Stimulated activated CD8-positive, alpha-beta memory T cell treated with anti-CD3 and anti-CD28 coated beads, Interleukin-4, amount 100 ng/mL, for 4 hours (primary cell): ENCODE data around the gene PAX2.

Experiments
- DNase-seq, 2 donors: peaks; one replicate each; pipeline ENCODE4 v3.0.0-alpha.2; 2020; ENCODE audit warnings: low read depth in 2 of 2, low spot score in 1 of 2

Gene PAX2

GRCh38 chr10:100814751-100815474 lies 69.5 kb downstream of the PAX2 start:
- DNase-seq, result no peak

DNA sequence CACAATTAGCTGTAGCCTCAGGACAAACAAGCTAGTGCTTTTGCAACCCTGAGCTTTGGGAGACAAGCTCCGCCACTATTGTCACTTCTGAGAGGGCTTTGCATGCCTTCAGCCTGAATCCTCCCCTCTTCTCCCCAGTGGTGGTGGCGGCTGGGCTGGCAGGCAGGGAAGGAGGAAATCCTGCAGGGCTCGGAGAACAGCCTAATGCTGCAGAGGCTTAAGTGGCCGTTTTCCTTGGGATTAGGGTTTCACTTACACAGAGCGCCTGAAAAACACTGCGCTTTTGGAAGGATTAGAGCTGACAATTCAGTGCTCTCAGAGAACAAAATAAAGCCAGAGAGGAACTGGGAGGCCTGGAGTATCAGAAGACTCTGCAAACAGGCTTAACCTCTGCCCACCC lies 71.3 kb downstream of the PAX2 start:
- DNase-seq, result no peak

DNA sequence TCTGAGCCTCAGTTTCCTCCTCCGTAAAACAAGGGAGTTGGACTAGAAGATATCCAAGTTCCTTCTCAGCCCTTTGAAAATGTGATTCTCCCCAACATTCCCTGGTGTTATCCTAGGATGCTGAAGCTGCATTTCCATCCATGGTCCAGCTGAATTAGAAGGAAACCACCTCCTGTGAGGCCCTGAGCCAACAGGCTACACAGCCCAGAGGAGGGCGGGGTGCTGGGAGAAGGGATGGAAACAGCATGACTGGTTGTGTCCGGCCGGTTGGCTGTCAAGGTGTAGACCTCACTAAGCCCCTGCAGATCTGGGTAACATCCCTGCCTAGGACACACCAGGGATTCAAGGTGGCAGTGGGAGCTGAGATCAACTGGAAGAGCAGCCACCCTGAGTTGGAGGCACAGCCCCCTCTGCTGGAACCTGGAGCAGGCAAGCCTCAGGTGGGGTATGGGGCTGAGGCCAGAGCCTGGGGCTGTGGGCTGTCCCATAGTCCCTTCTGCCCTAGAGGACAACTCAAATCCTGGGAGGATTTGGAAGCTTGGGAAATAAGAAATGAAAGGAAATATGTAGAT lies 72.0 kb downstream of the PAX2 start:
- no peak for DNase-seq

DNA sequence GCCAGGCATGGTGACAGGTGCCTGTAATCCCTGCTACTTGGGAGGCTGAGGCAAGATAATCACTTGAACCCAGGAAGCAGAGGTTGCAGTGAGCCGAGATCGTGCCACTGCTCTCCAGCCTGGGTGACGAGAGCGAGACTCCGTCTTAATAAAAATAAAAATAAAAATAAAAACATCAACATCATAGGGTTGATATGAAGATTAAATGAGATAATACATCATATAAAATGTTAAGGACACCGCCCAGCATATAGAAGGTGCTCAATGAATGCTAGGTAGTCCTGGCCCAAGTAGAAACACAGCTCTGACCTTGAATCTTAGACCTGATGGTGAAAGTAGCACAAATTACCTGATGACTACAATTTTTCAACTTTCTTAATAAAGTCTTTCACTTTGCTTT lies 74.0 kb downstream of the PAX2 start:
- DNase-seq, result no peak

- DNase-seq, result no peak
Measured at GRCh38 chr10:100823194-100823593, 77.8 kb downstream of the PAX2 start.

DNA sequence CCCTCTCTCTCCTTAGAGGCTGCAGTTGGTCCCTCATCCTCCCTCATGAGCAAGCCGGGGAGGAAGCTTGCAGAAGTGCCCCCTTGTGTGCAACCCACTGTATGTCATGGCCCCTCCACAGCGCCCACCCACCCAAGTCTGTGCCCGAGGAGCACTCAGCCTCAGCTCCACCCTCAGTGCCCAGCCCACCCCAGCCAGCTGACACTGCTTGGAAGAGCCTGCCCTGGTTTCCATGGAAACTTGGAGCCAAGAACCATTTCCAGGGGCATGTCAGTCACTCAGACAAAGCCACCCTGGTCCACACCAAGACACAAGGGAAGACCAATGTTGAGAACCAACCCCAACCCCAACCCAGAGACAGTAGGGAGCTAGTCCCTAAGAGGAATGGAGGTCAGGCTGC lies 79.5 kb downstream of the PAX2 start:
- DNase-seq, result no peak

GRCh38 chr10:100825325-100825875 lies 80.0 kb downstream of the PAX2 start:
- no peak for DNase-seq

- DNase-seq, result no peak
Measured at GRCh38 chr10:100826031-100826651, 80.8 kb downstream of the PAX2 start.

GRCh38 chr10:100826661-100826982 lies 81.2 kb downstream of the PAX2 start:
- DNase-seq, result no peak

DNA sequence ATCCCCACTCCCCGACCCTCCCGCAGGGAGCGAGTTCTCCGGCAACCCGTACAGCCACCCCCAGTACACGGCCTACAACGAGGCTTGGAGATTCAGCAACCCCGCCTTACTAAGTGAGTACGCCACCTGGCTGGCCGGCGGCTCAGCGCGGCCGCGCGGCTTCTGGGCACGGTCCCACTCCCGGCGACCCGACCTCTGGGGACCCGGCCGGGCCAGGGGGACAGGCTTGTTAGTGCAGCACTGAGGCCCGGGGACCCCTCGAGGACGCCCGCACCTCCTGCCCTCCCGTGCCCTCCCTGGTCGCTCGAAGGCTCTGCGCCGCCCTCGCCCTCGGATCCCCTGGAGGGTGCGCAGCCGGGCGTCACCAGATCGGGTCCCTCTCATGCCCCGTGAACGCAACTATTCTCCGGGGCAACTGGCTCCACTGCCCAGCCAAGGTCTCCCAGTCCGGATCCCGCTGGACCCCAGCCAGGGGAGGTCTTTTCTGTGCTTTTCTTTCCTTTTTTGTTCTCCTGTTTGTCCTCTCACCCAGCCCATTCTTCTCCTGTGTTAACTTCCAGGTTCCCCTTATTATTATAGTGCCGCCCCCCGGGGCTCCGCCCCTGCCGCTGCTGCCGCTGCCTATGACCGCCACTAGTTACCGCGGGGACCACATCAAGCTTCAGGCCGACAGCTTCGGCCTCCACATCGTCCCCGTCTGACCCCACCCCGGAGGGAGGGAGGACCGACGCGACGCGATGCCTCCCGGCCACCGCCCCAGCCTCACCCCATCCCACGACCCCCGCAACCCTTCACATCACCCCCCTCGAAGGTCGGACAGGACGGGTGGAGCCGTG lies 81.8 kb downstream of the PAX2 start:
- no peak for DNase-seq

DNA sequence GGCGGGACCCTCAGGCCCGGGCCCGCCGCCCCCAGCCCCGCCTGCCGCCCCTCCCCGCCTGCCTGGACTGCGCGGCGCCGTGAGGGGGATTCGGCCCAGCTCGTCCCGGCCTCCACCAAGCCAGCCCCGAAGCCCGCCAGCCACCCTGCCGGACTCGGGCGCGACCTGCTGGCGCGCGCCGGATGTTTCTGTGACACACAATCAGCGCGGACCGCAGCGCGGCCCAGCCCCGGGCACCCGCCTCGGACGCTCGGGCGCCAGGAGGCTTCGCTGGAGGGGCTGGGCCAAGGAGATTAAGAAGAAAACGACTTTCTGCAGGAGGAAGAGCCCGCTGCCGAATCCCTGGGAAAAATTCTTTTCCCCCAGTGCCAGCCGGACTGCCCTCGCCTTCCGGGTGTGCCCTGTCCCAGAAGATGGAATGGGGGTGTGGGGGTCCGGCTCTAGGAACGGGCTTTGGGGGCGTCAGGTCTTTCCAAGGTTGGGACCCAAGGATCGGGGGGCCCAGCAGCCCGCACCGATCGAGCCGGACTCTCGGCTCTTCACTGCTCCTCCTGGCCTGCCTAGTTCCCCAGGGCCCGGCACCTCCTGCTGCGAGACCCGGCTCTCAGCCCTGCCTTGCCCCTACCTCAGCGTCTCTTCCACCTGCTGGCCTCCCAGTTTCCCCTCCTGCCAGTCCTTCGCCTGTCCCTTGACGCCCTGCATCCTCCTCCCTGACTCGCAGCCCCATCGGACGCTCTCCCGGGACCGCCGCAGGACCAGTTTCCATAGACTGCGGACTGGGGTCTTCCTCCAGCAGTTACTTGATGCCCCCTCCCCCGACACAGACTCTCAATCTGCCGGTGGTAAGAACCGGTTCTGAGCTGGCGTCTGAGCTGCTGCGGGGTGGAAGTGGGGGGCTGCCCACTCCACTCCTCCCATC lies 82.7 kb downstream of the PAX2 start:
- DNase-seq, result no peak

GRCh38 chr10:100828738-100829096 lies 83.3 kb downstream of the PAX2 start:
- DNase-seq, result no peak

DNA sequence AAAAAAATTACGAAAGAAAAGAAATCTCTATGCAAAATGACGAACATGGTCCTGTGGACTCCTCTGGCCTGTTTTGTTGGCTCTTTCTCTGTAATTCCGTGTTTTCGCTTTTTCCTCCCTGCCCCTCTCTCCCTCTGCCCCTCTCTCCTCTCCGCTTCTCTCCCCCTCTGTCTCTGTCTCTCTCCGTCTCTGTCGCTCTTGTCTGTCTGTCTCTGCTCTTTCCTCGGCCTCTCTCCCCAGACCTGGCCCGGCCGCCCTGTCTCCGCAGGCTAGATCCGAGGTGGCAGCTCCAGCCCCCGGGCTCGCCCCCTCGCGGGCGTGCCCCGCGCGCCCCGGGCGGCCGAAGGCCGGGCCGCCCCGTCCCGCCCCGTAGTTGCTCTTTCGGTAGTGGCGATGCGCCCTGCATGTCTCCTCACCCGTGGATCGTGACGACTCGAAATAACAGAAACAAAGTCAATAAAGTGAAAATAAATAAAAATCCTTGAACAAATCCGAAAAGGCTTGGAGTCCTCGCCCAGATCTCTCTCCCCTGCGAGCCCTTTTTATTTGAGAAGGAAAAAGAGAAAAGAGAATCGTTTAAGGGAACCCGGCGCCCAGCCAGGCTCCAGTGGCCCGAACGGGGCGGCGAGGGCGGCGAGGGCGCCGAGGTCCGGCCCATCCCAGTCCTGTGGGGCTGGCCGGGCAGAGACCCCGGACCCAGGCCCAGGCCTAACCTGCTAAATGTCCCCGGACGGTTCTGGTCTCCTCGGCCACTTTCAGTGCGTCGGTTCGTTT lies 83.9 kb downstream of the PAX2 start:
- DNase-seq, result no peak

GRCh38 chr10:100829933-100830727 lies 84.7 kb downstream of the PAX2 start:
- DNase-seq, result no peak

DNA sequence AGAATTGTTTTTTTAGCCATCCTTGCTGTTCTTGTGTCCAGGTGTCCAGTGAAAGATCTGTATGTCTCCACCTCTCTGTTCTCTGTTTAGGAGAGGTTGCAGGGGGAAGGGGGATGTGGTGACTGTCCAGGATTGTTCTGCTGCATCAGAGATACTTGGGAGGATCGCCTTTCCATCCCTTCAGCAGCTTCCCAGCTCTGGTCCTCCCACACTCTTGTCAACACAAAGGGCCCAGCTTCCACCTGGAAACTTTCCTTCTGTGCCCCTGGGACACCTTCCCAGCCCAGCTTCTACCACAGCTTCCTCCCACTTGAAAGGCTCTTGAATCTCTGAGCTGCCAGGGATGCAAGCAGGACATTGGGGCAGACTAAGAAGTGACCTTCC lies 85.3 kb downstream of the PAX2 start:
- DNase-seq, result no peak

DNA sequence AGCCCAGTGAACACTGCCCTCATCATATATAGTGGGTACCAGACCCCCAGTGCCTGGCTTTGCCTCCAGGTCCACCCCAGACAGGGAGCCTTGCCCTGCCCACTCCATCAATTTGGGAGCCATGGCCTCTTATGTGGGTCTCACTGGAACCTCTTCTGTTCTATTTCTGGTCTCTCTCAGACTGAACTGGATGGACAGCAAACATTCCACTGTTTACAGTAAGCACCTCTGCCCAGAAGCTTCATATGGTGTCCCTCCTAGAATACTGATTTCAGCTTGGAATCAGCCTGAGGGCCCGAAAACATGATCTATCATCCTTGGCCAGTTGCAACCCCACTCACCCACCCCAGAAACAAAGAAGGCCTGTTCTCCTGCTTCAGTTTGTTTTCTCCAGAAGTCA lies 86.4 kb downstream of the PAX2 start:
- no peak for DNase-seq

- no peak for DNase-seq
Measured at GRCh38 chr10:100835810-100836209, 90.4 kb downstream of the PAX2 start.

DNA sequence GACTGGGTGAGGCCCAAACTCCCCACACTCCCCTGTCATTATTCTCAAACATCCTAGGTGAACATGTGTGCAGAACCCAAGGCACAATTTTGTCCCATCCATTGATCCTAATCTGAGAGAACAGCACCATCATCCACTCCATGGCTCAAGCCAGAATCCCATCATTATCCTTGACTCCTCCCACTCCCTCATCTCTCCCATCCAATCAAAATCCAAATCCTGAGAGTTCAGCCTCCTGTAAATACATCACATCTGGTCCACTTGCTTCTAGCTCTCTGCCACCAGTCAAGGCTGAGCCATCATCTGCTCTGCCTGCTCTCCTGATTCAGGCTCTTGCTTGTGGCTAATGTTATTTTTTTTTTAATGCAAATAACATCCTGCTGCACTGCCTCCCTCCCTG lies 91.5 kb downstream of the PAX2 start:
- DNase-seq, result no peak

DNA sequence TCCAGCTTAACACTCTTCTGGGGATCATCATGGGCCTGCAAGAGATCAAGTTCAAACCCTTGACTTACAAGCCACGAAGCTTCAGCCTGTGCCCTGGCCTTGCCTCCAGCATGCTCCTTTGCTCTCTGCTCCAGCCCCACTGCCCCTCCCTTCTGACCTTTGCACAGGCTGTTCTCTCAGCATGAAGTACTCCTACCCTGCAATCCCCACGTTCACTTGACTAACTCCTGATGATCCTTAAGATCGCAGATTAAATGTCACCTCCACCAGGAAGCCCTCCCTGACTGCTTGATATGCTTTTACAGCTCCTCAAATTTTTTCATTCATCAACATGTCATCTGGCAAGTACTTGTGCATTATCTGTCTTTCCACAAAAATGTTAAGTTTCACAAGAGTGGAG lies 91.9 kb downstream of the PAX2 start:
- no peak for DNase-seq
